GM12864 (cell line): ENCODE measurements around the gene SLC30A7.

Source experiments
- DNase-seq: peaks from one replicate; pipeline ENCODE4 v3.0.0-alpha.2; 2011; ENCODE audit warnings: low read depth
- H3K4me3 ChIP-seq: 2 replicates; pipeline ENCODE4 v1.5.1; 2011; ENCODE audit warnings: mild to moderate bottlenecking, low read depth, low read length, control low read depth
- TF ChIP-seq, protein P1 (sequence below): IDR thresholded peaks from 2 replicates; pipeline ENCODE4 v1.5.1; 2011; ENCODE audit warnings: low read depth, mild to moderate bottlenecking, moderate library complexity, low read length, control low read depth, inconsistent platforms; ENCODE audit errors: missing control alignments

SLC30A7 gene

DNA sequence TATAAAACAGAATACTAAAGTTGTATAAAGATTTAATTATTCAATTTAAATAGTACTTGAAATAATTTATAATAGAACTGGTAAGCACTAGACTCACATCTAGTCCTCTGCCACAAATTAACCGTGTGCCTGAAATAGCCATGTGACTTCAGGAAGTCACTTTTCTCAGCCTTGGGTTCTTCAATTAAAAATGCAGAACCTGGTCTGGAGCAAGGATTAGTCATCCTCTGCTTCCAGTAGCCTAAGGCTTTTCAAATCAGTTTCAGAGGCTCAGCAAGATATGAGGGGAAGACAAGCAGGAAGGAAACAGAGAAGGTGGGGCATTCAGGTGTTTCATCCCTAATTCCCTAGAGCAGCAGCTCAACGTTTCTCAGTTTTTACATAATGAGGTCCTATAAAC is 106.7 kb downstream of the SLC30A7 start:
- TF ChIP-seq, protein P1, sequence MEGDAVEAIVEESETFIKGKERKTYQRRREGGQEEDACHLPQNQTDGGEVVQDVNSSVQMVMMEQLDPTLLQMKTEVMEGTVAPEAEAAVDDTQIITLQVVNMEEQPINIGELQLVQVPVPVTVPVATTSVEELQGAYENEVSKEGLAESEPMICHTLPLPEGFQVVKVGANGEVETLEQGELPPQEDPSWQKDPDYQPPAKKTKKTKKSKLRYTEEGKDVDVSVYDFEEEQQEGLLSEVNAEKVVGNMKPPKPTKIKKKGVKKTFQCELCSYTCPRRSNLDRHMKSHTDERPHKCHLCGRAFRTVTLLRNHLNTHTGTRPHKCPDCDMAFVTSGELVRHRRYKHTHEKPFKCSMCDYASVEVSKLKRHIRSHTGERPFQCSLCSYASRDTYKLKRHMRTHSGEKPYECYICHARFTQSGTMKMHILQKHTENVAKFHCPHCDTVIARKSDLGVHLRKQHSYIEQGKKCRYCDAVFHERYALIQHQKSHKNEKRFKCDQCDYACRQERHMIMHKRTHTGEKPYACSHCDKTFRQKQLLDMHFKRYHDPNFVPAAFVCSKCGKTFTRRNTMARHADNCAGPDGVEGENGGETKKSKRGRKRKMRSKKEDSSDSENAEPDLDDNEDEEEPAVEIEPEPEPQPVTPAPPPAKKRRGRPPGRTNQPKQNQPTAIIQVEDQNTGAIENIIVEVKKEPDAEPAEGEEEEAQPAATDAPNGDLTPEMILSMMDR, result no peak
- no peak overlapping the region for H3K4me3 ChIP-seq
- no peak for DNase-seq

GRCh38 chr1:101003012-101003650 is 107.2 kb downstream of the SLC30A7 start:
- no peak for DNase-seq
- H3K4me3 ChIP-seq, result no peak overlapping the region
- TF ChIP-seq, protein P1, result no peak

DNA sequence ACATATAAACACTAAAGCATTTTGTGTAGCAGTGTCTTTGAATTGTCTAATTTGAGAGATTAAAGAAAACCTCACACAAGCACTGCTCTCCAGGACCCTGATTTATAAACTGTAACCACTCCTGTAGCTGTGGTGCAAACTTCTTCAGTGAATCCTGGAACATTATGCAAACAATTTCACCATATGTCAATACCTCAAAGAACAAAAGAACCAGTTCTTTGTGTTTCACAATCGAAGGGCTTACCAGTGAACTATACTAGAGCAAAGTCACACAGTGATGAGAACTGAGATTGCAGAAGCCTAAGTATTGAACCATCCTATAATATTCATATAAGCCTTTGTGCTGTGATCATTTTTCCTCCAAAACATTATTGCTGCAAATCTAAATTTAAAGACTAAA is 108.2 kb downstream of the SLC30A7 start:
- TF ChIP-seq, protein P1, result no peak
- no peak overlapping the region for H3K4me3 ChIP-seq
- no peak for DNase-seq

DNA sequence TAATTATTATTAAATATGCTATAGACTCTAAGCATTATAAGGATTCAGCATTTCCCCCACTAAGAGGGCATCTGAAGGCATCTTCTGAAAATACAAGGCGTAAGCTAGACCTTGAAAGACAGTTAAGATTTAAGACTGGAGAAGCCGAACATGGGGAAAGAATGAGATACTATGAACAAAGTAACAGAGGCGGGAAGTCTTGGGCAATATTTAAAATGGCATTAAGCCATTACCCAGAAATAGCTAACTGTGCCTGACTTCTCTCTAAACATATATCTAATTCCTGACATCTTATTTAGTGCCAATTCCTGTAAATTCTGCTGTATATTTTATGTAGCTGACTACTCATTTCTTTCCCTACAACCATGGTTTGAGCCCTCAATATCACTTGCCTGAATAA is 108.8 kb downstream of the SLC30A7 start:
- DNase-seq, result no peak
- TF ChIP-seq, protein P1, result no peak
- H3K4me3 ChIP-seq, result no peak overlapping the region

GRCh38 chr1:101005183-101005582 is 109.3 kb downstream of the SLC30A7 start:
- TF ChIP-seq, protein P1, result no peak
- no peak for DNase-seq
- H3K4me3 ChIP-seq, result no peak overlapping the region

DNA sequence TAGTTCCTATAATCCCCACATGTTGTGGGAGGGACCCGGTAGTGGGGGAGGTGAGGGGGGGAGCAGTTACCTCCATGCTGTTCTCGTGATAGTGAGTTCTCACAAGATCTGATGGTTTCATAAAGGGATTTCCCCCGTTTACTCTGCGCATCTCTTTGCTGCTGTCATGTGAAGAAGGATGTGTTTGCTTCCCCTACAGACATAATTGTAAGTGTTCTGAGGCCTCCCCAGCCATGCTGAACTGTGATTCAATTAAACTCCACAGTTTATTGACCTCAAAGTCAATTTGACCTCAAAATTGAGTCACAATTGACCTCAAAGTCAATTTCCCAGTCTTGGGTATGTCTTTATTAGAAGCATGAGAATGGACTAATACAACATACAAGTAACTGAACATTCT is 110.0 kb downstream of the SLC30A7 start:
- no peak for DNase-seq
- no peak overlapping the region for H3K4me3 ChIP-seq
- TF ChIP-seq, protein P1, result no peak

- no peak for DNase-seq
These were observed 110.7 kb downstream of the SLC30A7 start for GRCh38 chr1:101006553-101006952.

More at GRCh38 chr1:101006553-101006952, 110.7 kb downstream of the SLC30A7 start:
- TF ChIP-seq, protein P1, result no peak
- H3K4me3 ChIP-seq, result no peak overlapping the region
